PC-3 (cell line): ENCODE measurements around the gene WWP2. TPM values are rescaled to one million over a fixed set of nuclear protein-coding genes. Genes with fewer than 3 reads are reported as not detected.

Experiments used
- ATAC-seq: fragments of 200-7000 bp; cut with Tn5 transposase; 2 replicates; pipeline ENCODE4 v1.9.1; 2020; ENCODE audit warnings: mild to moderate bottlenecking, moderate library complexity
- BruUV-seq: library from RNA; stranded (reverse); fragments of 400-500 nt; replicated peaks from 2 replicates; lab custom pipeline; 2021; lab: Mats Ljungman, UMichigan
- CTCF ChIA-PET: fragments of 300-600 bp; sonication (Branson Sonifier 250); formaldehyde crosslinking; loops from one replicate; lab custom pipeline; 2022; ENCODE audit warnings: antibody characterized with exemption; lab: Charles Lee
- POLR2A ChIA-PET: fragments of 300-600 bp; sonication (Branson Sonifier 250); formaldehyde crosslinking; loops from one replicate; lab custom pipeline; 2022; ENCODE audit warnings: antibody characterized with exemption; ENCODE audit not compliant: unreplicated experiment; lab: Charles Lee
- DNase-seq: peaks from one replicate; pipeline ENCODE4 v3.0.0-alpha.2; 2015
- H2AFZ ChIP-seq: fragments of 300-600 bp; sonication (generic); 2 replicates; pipeline ENCODE4 v1.6.0; 2016; ENCODE audit warnings: antibody characterized with exemption, low read length
- H3F3A ChIP-seq: fragments of 300-600 bp; sonication (generic); one replicate; pipeline ENCODE4 v1.6.0; 2017; ENCODE audit warnings: antibody characterized with exemption, low read length, control low read depth, mild to moderate bottlenecking; ENCODE audit not compliant: unreplicated experiment
- H3K27ac ChIP-seq: fragments of 300-600 bp; sonication (generic); 2 replicates; pipeline ENCODE4 v1.5.1; 2016; ENCODE audit warnings: mild to moderate bottlenecking, low read length
- H3K27me3 ChIP-seq: fragments of 300-600 bp; sonication (generic); 2 replicates; pipeline ENCODE4 v1.6.1; 2016; ENCODE audit warnings: low read length, mixed read lengths
- H3K36me3 ChIP-seq: fragments of 300-600 bp; sonication (generic); 2 replicates; pipeline ENCODE4 v1.6.1; 2016; ENCODE audit warnings: low read depth, mixed run types, low read length, mixed read lengths
- H3K4me1 ChIP-seq: fragments of 300-600 bp; sonication (generic); 2 replicates; pipeline ENCODE4 v1.5.1; 2016; ENCODE audit warnings: low read length; ENCODE audit not compliant: insufficient read depth
- H3K4me2 ChIP-seq: fragments of 300-600 bp; sonication (generic); 2 replicates; pipeline ENCODE4 v1.6.0; 2016; ENCODE audit warnings: low read length
- H3K4me3 ChIP-seq: fragments of 300-600 bp; sonication (generic); 2 replicates; pipeline ENCODE4 v1.5.1; 2016; ENCODE audit warnings: mild to moderate bottlenecking, low read length, mixed read lengths
- H3K79me2 ChIP-seq: fragments of 300-600 bp; sonication (generic); 2 replicates; pipeline ENCODE4 v1.6.1; 2017; ENCODE audit warnings: low read length, mixed read lengths
- H3K9ac ChIP-seq: fragments of 300-600 bp; sonication (generic); 2 replicates; pipeline ENCODE4 v1.6.0; 2016; ENCODE audit warnings: mild to moderate bottlenecking, low read length
- H3K9me2 ChIP-seq: fragments of 300-600 bp; sonication (generic); replicated peaks from 2 replicates; pipeline ENCODE4 v1.6.1; 2016; ENCODE audit warnings: mixed run types, low read length, mixed read lengths
- H3K9me3 ChIP-seq: fragments of 300-600 bp; sonication (generic); 2 replicates; pipeline ENCODE4 v1.6.1; 2016; ENCODE audit warnings: low read length, mixed read lengths
- H4K20me1 ChIP-seq: fragments of 300-600 bp; sonication (generic); 2 replicates; pipeline ENCODE4 v1.6.1; 2016; ENCODE audit warnings: low read length, mixed read lengths
- CTCF ChIP-seq: fragments of 300-600 bp; sonication (generic); conservative IDR thresholded peaks from 2 replicates; pipeline ENCODE4 v1.5.1; 2017; ENCODE audit warnings: antibody characterized with exemption, low read depth, mild to moderate bottlenecking, low read length
- EZH2 ChIP-seq: fragments of 300-600 bp; sonication (generic); IDR thresholded peaks from one replicate; pipeline ENCODE4 v1.6.1; 2017; ENCODE audit warnings: antibody characterized with exemption, mild to moderate bottlenecking, low read length; ENCODE audit not compliant: unreplicated experiment
- EZH2phosphoT487 ChIP-seq: fragments of 300-600 bp; sonication (generic); IDR thresholded peaks from 2 replicates; pipeline ENCODE4 v1.6.1; 2018; ENCODE audit warnings: mild to moderate bottlenecking, antibody characterized with exemption, low read length, borderline replicate concordance
- intact Hi-C: fragments of 100-400 bp; cut with micrococcal nuclease; formaldehyde crosslinking; loops from 2 replicates; pipeline ENCODE4 v1.9.0; 2023
- total RNA-seq: library from RNA; depleted of rRNA; stranded (reverse); fragments of >200 nt; gene quantifications from 2 replicates; pipeline ENCODE4 v1.2.3, GENCODE V29; 2014

WWP2 gene
- total RNA-seq, 1 experiment from 2014 or later, result 15.8 TPM

- Histone ChIP-seq H3K36me3 (no peaks in the 10 kb centered on the region), H3K9ac (peak overlapping the region; percentile 99), H3K4me2 (peak overlapping the region; percentile 83), H3K9me2 (no peaks in the 10 kb centered on the region), H2AFZ (peak overlapping the region; percentile 55), H3K27me3 (no peaks in the 10 kb centered on the region), H3K79me2 (peaks cover 77% of the 10 kb centered on the region), H3F3A (no peaks in the 10 kb centered on the region), H4K20me1 (peaks cover 7% of the 10 kb centered on the region; the same call in 1 of the 2 replicates), H3K4me3 (peak overlapping the region; percentile 85), H3K9me3 (no peaks in the 10 kb centered on the region), H3K27ac (peak overlapping the region; percentile 100), H3K4me1 (peaks cover 37% of the 10 kb centered on the region)
- BruUV-seq, result TSS peak; percentile 72
- CTCF ChIA-PET, result interaction anchor here (0.6 to 1.0 kb wide), 3 partner anchors 14 to 29 kb away, joined by 3 to 4 read pairs (median 3); partner anchors contain the start of gene NOB1
- no peak for TF ChIP-seq EZH2
- no peak for ATAC-seq
- POLR2A ChIA-PET, result no interaction called here
- no peak for DNase-seq
- intact Hi-C loops, result loop anchor here (1.0 kb wide), 1 partner anchor 29 kb away; the partner anchor contains the start of gene NOB1
Observed at GRCh38 chr16:69725480-69726312, 36.4 kb upstream of the WWP2 start.

- no TSS peak for BruUV-seq
- intact Hi-C loops, result loop anchor here (1.0 kb wide), 1 partner anchor 28 kb away; the partner anchor contains the start of gene NOB1
- POLR2A ChIA-PET, result no interaction called here
Observed at GRCh38 chr16:69726313-69727060, 35.6 kb upstream of the WWP2 start, which contains the start of gene NQO1. NQO1 (minus strand) TSS chr16:69726560; CDS start chr16:69726439, 121 bp downstream.

More at GRCh38 chr16:69726313-69727060, 35.6 kb upstream of the WWP2 start, which contains the start of gene NQO1:
- no peaks in the 10 kb centered on the region for H3K36me3 ChIP-seq
- peak within 1 kb of the TSS; percentile 85 for H3K4me3 ChIP-seq
- no peaks in the 10 kb centered on the region for H3F3A ChIP-seq
- no peaks in the 10 kb centered on the region for H3K27me3 ChIP-seq
- TF ChIP-seq EZH2phosphoT487 (no peak), CTCF (no peak), EZH2 (no peak)
- H3K4me2 ChIP-seq, result peak within 1 kb of the TSS; percentile 83
- ATAC-seq, result peak; percentile 94
- CTCF ChIA-PET, result interaction anchor here (0.6 to 1.0 kb wide), 3 partner anchors 13 to 28 kb away, joined by 3 to 4 read pairs (median 3); partner anchors contain the start of gene NOB1
- peaks cover 7% of the 10 kb centered on the region; the same call in 1 of the 2 replicates for H4K20me1 ChIP-seq
- peaks cover 37% of the 10 kb centered on the region for H3K4me1 ChIP-seq
- peak within 1 kb of the TSS; percentile 100 for H3K27ac ChIP-seq
- no peaks in the 10 kb centered on the region for H3K9me2 ChIP-seq
- DNase-seq, result peak; percentile 95
- H3K79me2 ChIP-seq, result peaks cover 69% of the 10 kb centered on the region
- H3K9me3 ChIP-seq, result no peaks in the 10 kb centered on the region
- peak within 1 kb of the TSS; percentile 99 for H3K9ac ChIP-seq
- H2AFZ ChIP-seq, result peak within 1 kb of the TSS; percentile 59
